Erythroblast (primary cell): ENCODE measurements around the gene DDO.

Experiments
- GATA1 ChIP-seq: IDR thresholded peaks from 2 replicates; pipeline ENCODE4 v1.6.1; 2011; ENCODE audit warnings: low read depth, mild to moderate bottlenecking, control low read depth, low read length, moderate library complexity
- POLR2A ChIP-seq: IDR thresholded peaks from 2 replicates; pipeline ENCODE4 v1.6.1; 2011; ENCODE audit warnings: mild to moderate bottlenecking, low read length

DNA sequence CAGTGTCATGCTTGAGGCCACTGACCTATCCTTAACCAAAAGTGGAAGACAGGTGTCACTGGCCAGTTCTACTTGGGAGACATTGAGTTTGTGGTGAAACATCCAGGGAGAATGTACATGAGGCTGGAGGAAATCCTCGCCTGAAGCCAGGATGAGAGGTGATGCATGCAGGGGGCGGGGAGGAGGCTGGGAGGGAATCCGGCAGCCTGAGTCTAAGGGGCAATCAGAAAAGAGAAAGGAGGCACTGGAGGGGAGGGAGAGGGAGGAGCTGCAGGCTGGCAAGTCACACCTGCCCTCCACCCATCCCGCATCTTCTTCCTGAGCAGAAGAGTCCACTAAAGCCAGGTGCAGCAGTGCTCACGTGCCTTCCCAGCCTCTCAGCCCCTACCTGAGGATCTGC is 14.9 kb upstream of the DDO start:
- TF ChIP-seq POLR2A, result no peak
- no peak for TF ChIP-seq GATA1
